ENCODE results near the gene PFKM.

DNA sequence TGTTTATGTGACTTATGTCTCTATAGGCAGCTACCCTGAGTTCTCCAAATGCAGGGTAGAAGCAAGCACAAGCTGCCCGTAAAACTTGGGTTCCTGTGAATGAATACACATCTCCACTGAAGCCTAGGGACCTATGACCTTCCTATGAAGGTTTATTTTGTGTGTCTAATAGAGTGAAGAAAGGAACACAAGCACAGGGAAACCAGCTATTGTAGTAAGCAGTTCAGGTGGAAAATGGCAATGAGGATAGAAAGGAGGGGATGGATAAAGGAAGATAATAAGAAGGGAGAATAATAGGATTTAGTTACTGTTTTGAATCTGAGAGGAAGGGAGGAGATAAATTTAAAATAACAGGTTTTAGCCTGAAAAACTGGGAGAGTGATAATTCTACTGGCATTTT lies 2.4 kb downstream of the PFKM start:
- TF ChIP-seq, protein P1, sequence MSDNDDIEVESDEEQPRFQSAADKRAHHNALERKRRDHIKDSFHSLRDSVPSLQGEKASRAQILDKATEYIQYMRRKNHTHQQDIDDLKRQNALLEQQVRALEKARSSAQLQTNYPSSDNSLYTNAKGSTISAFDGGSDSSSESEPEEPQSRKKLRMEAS (IDR thresholded peaks at IDR 0.05; ENCODE audit: low read depth, low read length): no peak
- TF ChIP-seq, protein P2, sequence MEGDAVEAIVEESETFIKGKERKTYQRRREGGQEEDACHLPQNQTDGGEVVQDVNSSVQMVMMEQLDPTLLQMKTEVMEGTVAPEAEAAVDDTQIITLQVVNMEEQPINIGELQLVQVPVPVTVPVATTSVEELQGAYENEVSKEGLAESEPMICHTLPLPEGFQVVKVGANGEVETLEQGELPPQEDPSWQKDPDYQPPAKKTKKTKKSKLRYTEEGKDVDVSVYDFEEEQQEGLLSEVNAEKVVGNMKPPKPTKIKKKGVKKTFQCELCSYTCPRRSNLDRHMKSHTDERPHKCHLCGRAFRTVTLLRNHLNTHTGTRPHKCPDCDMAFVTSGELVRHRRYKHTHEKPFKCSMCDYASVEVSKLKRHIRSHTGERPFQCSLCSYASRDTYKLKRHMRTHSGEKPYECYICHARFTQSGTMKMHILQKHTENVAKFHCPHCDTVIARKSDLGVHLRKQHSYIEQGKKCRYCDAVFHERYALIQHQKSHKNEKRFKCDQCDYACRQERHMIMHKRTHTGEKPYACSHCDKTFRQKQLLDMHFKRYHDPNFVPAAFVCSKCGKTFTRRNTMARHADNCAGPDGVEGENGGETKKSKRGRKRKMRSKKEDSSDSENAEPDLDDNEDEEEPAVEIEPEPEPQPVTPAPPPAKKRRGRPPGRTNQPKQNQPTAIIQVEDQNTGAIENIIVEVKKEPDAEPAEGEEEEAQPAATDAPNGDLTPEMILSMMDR (IDR thresholded peaks at IDR 0.05; ENCODE audit: low read depth, low read length): no peak

Data from NB4 (cell line).